HepG2 (cell line): ENCODE measurements around the gene ADCYAP1R1. TPM values are rescaled to one million over a fixed set of nuclear protein-coding genes. Genes with fewer than 3 reads are reported as not detected.

Source experiments
- ATAC-seq: fragments of 200-7000 bp; cut with Tn5 transposase; 3 replicates; pipeline ENCODE4 v1.9.1; 2020; ENCODE audit warnings: mild to moderate bottlenecking, moderate library complexity
- BruUV-seq: library from RNA; stranded (reverse); fragments of 400-500 nt; replicated peaks from 2 replicates; lab custom pipeline; 2021; lab: Mats Ljungman, UMichigan
- CTCF ChIA-PET: fragments of 300-600 bp; formaldehyde crosslinking; extraction: SDS; loops from one replicate; lab custom pipeline; 2021; ENCODE audit warnings: low total read pairs, inconsistent platforms, low intra/inter-chr PET ratio; lab: Yijun Ruan, JAX
- POLR2A ChIA-PET: fragments of 350-600 bp; sonication (Branson Sonifier 250); formaldehyde crosslinking; loops from one replicate; lab custom pipeline; 2020; ENCODE audit warnings: antibody characterized with exemption, inconsistent platforms; lab: Yijun Ruan, JAX
- DNase-seq: peaks from one replicate; pipeline ENCODE4 v3.0.0-alpha.2; 2015; ENCODE audit warnings: low spot score
- FAIRE-seq: peaks from 3 replicates; lab custom pipeline; 2011; peaks lifted over from hg19 to GRCh38; lab: Jason Lieb, UNC
- H2AFZ ChIP-seq: one replicate; pipeline ENCODE4 v1.6.1; 2011; ENCODE audit warnings: low read length, inconsistent platforms
- H3K27ac ChIP-seq: fragments of 300-600 bp; 3 replicates; pipeline ENCODE4 v1.8.0; 2011; ENCODE audit warnings: mixed run types, mild to moderate bottlenecking, mixed read lengths, low read length, inconsistent platforms; ENCODE audit not compliant: insufficient read depth; ENCODE audit errors: extremely low read length
- H3K27me3 ChIP-seq, 2 experiments: fragments of 200-600 bp in 1 of 2; 2 replicates in 1 of 2; 3 replicates in 1 of 2; pipeline versions ENCODE4 v1.6.0 to v1.8.0; 2011; ENCODE audit warnings: low read length in 2 of 2, mild to moderate bottlenecking in 2 of 2, moderate library complexity in 2 of 2, inconsistent platforms in 1 of 2; ENCODE audit not compliant: insufficient read depth in 2 of 2, control insufficient read depth in 1 of 2
- H3K36me3 ChIP-seq, 2 experiments: fragments of 200-600 bp in 1 of 2; replicated peaks in 1 of 2; 2 replicates in 1 of 2; 3 replicates in 1 of 2; pipeline versions ENCODE4 v1.5.1 to v1.8.0; 2011; ENCODE audit warnings: low read length in 2 of 2, inconsistent platforms in 1 of 2; ENCODE audit not compliant: insufficient read depth in 2 of 2, control insufficient read depth in 1 of 2
- H3K4me1 ChIP-seq: 2 replicates; pipeline ENCODE4 v1.5.1; 2012; ENCODE audit warnings: low read length, inconsistent platforms; ENCODE audit not compliant: insufficient read depth
- H3K4me2 ChIP-seq: 2 replicates; pipeline ENCODE4 v1.6.0; 2011; ENCODE audit warnings: low read depth, low read length, inconsistent platforms
- H3K4me3 ChIP-seq, 3 experiments: fragments of 200-600 bp in 1 of 3; sonication (generic), shearing (Covaris generic) in 1 of 3; replicated peaks in 1 of 3; 2 replicates each; pipeline ENCODE4 v1.5.1; 2011 to 2016; ENCODE audit warnings: low read length in 3 of 3, inconsistent platforms in 2 of 3, low read depth in 2 of 3, mild to moderate bottlenecking in 2 of 3, control low read depth in 1 of 3, mixed read lengths in 1 of 3; ENCODE audit not compliant: insufficient read depth in 1 of 3
- H3K79me2 ChIP-seq: one replicate; pipeline ENCODE4 v1.6.1; 2011; ENCODE audit warnings: low read length, inconsistent platforms; ENCODE audit not compliant: insufficient read depth
- H3K9ac ChIP-seq: 2 replicates; pipeline ENCODE4 v1.6.0; 2011; ENCODE audit warnings: mild to moderate bottlenecking, low read depth, low read length, inconsistent platforms; ENCODE audit not compliant: insufficient read depth
- H3K9me3 ChIP-seq: 2 replicates; pipeline ENCODE4 v1.5.1; 2012; ENCODE audit warnings: mild to moderate bottlenecking, low read length
- H4K20me1 ChIP-seq: 2 replicates; pipeline ENCODE4 v1.6.0; 2011; ENCODE audit warnings: inconsistent platforms, mild to moderate bottlenecking, low read length, moderate library complexity; ENCODE audit not compliant: insufficient read depth
- CREM ChIP-seq, 2 experiments: sonication (generic) in 1 of 2; formaldehyde crosslinking in 1 of 2; IDR thresholded peaks; 2 replicates each; pipeline versions ENCODE4 v1.4.0 to v1.6.1; 2016 to 2020; ENCODE audit warnings: antibody characterized with exemption in 1 of 2, mild to moderate bottlenecking in 1 of 2, missing genetic modification reagents in 1 of 2
- MLLT10 ChIP-seq: sonication (generic); formaldehyde crosslinking; IDR thresholded peaks from 2 replicates; pipeline ENCODE4 v1.4.0; 2020; ENCODE audit warnings: missing genetic modification reagents
- PHF8 ChIP-seq: sonication (generic); formaldehyde crosslinking; IDR thresholded peaks from 2 replicates; pipeline ENCODE4 v1.5.0; 2020; ENCODE audit warnings: missing genetic modification reagents
- YEATS4 ChIP-seq: sonication (generic); formaldehyde crosslinking; IDR thresholded peaks from 2 replicates; pipeline ENCODE4 v1.4.0; 2020; ENCODE audit warnings: missing genetic modification reagents, borderline replicate concordance
- WGBS: methylation state at CpG from one replicate; pipeline ENCODE4 v1.1.6; 2017; ENCODE audit warnings: low lambda C conversion rate; 5-methylcytosine and 5-hydroxymethylcytosine counted together
- in situ Hi-C: cut with HindIII; loops from 2 replicates; pipeline ENCODE4 v1.10.0; 2017; ENCODE audit warnings: low pct_unique_long_range_greater_than_20kb; ENCODE audit not compliant: extremely low pct_ligation_motif_present
- intact Hi-C: fragments of 100-400 bp; cut with micrococcal nuclease; formaldehyde crosslinking; loops from one replicate; pipeline ENCODE4 v1.10.0; 2022; ENCODE audit not compliant: unreplicated experiment
- polyA plus RNA-seq, 8 experiments: library from polyadenylated mRNA; depleted of rRNA in 3 of 8; stranded (reverse) in 7 of 8; unstranded in 1 of 8; fragments of >200 nt; fragmentation: Illumina TruSeq in 4 of 8; extraction: Trizol in 4 of 8; gene quantifications; 2 replicates each; pipeline versions ENCODE4 v1.2.1 to v1.2.3, GENCODE V29; 2011 to 2016; ENCODE audit warnings: low read depth in 4 of 8, missing spikeins in 1 of 8, mixed read lengths in 1 of 8; ENCODE audit not compliant: insufficient read depth in 1 of 8
- total RNA-seq, 5 experiments: library from RNA; depleted of rRNA; stranded (reverse); fragments of >200 nt; fragmentation: Illumina TruSeq; extraction: Trizol; gene quantifications; 2 replicates each; pipeline ENCODE4 v1.2.3, GENCODE V29; 2016; ENCODE audit warnings: low read depth in 1 of 5
- TF ChIP-seq, protein P1 (sequence below): IDR thresholded peaks from 2 replicates; pipeline ENCODE4 v1.6.1; 2016; ENCODE audit warnings: mild to moderate bottlenecking, missing biosample characterization, missing genetic modification reagents
- TF ChIP-seq, protein P2 (sequence below): sonication (generic); formaldehyde crosslinking; IDR thresholded peaks from 2 replicates; pipeline ENCODE4 v1.4.0; 2020; ENCODE audit warnings: mild to moderate bottlenecking, missing genetic modification reagents
- TF ChIP-seq, protein P3 (sequence below): fragments of 450-650 bp; IDR thresholded peaks from 2 replicates; pipeline ENCODE4 v1.6.1; 2017
- TF ChIP-seq, protein P4 (sequence below): sonication (generic); formaldehyde crosslinking; IDR thresholded peaks from 2 replicates; pipeline ENCODE4 v1.4.0; 2020; ENCODE audit warnings: mild to moderate bottlenecking, missing genetic modification reagents

ADCYAP1R1 gene
- total and polyA plus RNA-seq, 2 of the 13 experiments (the other 11 are each of a cell fraction or from before 2014, with no cell fraction given) = not detected

GRCh38 chr7:31104361-31105255 lies 52.5 kb downstream of the ADCYAP1R1 start:
- no peaks in the 10 kb centered on the region for H3K79me2 ChIP-seq
- ChIA-PET CTCF (no interaction called here), POLR2A (no interaction called here)
- WGBS = 20% methylated on average over 7 of the region's 8 CpGs
- no peaks in the 10 kb centered on the region for H4K20me1 ChIP-seq
- DNase-seq (no peak), ATAC-seq (no peak), FAIRE-seq (no peak)
- H3K9ac ChIP-seq = no peak overlapping the region
- no peak overlapping the region for H3K27ac ChIP-seq
- H3K4me1 ChIP-seq = no peaks in the 10 kb centered on the region
- no peaks in the 10 kb centered on the region for H3K36me3 ChIP-seq
- no TSS peak for BruUV-seq
- TF ChIP-seq, protein P1, sequence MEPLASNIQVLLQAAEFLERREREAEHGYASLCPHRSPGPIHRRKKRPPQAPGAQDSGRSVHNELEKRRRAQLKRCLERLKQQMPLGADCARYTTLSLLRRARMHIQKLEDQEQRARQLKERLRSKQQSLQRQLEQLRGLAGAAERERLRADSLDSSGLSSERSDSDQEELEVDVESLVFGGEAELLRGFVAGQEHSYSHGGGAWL (CRISPR knock-in tag) = no peak
- TF ChIP-seq, protein P2, sequence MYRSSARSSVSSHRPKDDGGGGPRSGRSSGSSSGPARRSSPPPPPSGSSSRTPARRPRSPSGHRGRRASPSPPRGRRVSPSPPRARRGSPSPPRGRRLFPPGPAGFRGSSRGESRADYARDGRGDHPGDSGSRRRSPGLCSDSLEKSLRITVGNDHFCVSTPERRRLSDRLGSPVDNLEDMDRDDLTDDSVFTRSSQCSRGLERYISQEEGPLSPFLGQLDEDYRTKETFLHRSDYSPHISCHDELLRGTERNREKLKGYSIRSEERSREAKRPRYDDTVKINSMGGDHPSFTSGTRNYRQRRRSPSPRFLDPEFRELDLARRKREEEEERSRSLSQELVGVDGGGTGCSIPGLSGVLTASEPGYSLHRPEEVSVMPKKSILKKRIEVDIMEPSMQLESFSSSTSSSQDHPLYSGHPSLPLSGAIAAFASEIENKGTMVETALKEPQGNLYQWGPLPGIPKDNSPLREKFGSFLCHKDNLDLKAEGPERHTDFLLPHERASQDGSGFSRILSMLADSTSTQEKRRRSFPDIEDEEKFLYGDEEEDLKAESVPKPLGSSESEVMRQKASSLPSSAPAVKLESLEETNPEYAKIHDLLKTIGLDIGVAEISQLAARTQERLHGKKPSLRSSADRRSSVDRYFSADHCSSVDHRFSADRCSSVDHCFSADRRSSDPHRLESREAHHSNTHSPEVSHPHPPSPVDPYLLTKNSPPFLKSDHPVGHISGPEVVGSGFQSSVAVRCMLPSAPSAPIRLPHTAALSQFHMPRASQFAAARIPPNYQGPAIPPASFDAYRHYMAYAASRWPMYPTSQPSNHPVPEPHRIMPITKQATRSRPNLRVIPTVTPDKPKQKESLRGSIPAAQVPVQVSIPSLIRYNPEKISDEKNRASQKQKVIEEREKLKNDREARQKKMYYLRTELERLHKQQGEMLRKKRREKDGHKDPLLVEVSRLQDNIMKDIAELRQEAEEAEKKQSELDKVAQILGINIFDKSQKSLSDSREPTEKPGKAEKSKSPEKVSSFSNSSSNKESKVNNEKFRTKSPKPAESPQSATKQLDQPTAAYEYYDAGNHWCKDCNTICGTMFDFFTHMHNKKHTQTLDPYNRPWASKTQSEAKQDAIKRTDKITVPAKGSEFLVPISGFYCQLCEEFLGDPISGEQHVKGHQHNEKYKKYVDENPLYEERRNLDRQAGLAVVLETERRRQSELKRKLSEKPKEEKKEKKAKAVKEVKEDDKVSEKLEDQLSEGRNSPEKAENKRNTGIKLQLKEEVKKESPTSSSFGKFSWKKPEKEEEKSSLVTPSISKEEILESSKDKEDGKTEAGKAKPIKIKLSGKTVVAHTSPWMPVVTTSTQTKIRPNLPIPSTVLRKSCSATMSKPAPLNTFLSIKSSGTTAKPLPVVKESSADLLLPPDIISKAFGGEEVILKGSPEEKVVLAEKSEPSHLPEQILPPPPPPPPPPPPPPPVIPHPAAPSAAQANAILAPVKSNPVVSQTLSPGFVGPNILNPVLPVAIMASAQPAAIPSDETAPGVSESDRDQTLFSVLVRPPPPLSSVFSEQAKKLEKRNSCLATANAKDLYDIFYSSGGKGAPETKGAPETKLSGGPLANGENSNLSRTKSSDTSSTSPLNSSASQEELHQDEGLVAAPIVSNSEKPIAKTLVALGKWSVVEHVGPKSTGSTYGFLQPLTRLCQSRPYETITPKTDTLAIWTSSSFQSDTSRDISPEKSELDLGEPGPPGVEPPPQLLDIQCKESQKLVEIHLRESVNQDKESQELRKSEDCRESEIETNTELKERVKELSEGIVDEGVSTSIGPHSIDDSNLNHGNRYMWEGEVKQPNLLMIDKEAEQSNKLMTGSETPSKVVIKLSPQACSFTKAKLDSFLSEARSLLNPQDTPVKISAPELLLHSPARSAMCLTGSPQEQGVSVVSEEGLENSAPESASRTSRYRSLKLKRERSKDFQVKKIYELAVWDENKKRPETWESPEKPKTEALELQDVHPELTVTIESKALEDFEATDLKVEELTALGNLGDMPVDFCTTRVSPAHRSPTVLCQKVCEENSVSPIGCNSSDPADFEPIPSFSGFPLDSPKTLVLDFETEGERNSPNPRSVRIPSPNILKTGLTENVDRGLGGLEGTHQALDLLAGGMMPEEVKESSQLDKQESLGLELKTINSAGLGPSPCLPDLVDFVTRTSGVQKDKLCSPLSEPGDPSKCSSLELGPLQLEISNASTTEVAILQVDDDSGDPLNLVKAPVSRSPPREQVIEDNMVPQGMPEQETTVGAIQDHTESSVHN = no peak
- TF ChIP-seq CREM (IDR thresholded peaks at IDR 0.05) (no peak), CREM (CRISPR knock-in tag; IDR thresholded peaks at IDR 0.05) (no peak), PHF8 (no peak), MLLT10 (CRISPR knock-in tag) (no peak), YEATS4 (CRISPR knock-in tag) (no peak)
- TF ChIP-seq, protein P3, sequence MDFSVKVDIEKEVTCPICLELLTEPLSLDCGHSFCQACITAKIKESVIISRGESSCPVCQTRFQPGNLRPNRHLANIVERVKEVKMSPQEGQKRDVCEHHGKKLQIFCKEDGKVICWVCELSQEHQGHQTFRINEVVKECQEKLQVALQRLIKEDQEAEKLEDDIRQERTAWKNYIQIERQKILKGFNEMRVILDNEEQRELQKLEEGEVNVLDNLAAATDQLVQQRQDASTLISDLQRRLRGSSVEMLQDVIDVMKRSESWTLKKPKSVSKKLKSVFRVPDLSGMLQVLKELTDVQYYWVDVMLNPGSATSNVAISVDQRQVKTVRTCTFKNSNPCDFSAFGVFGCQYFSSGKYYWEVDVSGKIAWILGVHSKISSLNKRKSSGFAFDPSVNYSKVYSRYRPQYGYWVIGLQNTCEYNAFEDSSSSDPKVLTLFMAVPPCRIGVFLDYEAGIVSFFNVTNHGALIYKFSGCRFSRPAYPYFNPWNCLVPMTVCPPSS = no peak
- TF ChIP-seq, protein P4, sequence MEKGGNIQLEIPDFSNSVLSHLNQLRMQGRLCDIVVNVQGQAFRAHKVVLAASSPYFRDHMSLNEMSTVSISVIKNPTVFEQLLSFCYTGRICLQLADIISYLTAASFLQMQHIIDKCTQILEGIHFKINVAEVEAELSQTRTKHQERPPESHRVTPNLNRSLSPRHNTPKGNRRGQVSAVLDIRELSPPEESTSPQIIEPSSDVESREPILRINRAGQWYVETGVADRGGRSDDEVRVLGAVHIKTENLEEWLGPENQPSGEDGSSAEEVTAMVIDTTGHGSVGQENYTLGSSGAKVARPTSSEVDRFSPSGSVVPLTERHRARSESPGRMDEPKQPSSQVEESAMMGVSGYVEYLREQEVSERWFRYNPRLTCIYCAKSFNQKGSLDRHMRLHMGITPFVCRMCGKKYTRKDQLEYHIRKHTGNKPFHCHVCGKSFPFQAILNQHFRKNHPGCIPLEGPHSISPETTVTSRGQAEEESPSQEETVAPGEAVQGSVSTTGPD (CRISPR knock-in tag) = no peak
- H3K4me2 ChIP-seq = no peak overlapping the region
- intact Hi-C loops (no loop called here), in situ Hi-C loops (no loop called here)
- no peaks in the 10 kb centered on the region for H3K9me3 ChIP-seq
- H3K27me3 ChIP-seq = peaks cover 4 to 15% of the 10 kb centered on the region in 2 experiments; a peak in 3 of 5 replicates
- H2AFZ ChIP-seq = no peak overlapping the region
- H3K4me3 ChIP-seq = no peak overlapping the region
